ENCODE measurements around the gene CHST12.
"Not testable (repeated sequence)": the region's sequence is repeated elsewhere in the genome, so short reads cannot be mapped to it uniquely, and the experiment has no call there.

CHST12 gene

GRCh38 chr7:2379161-2379560 is 24.2 kb upstream of the CHST12 start:
- FAIRE-seq: no peak

GRCh38 chr7:2379821-2380450 is 23.5 kb upstream of the CHST12 start:
- no peak for FAIRE-seq

GRCh38 chr7:2380461-2380860 is 22.9 kb upstream of the CHST12 start:
- FAIRE-seq: no peak

GRCh38 chr7:2381227-2381626 is 22.2 kb upstream of the CHST12 start:
- no peak for FAIRE-seq

GRCh38 chr7:2381881-2382509 is 21.4 kb upstream of the CHST12 start:
- FAIRE-seq: no peak

GRCh38 chr7:2383543-2384274 is 19.7 kb upstream of the CHST12 start:
- no peak for FAIRE-seq

- FAIRE-seq: no peak
These were observed 18.8 kb upstream of the CHST12 start for GRCh38 chr7:2384354-2385243.

- not testable (repeated sequence) for FAIRE-seq
These were observed 17.3 kb upstream of the CHST12 start for GRCh38 chr7:2386122-2386521.

- FAIRE-seq: no peak
These were observed 16.3 kb upstream of the CHST12 start for GRCh38 chr7:2386964-2387669.

- no peak for FAIRE-seq
These were observed 15.3 kb upstream of the CHST12 start for GRCh38 chr7:2387897-2388636.

- FAIRE-seq: no peak
These were observed 14.8 kb upstream of the CHST12 start for GRCh38 chr7:2388637-2388954.

- not testable (repeated sequence) for FAIRE-seq
These were observed 13.2 kb upstream of the CHST12 start for GRCh38 chr7:2390020-2390816.

- FAIRE-seq: no peak
These were observed 9.7 kb upstream of the CHST12 start for GRCh38 chr7:2393706-2394105.

- no peak for FAIRE-seq
These were observed 8.8 kb upstream of the CHST12 start for GRCh38 chr7:2394566-2395082.

GRCh38 chr7:2398506-2398905 is 4.9 kb upstream of the CHST12 start:
- no peak for FAIRE-seq

- FAIRE-seq: no peak
These were observed 3.4 kb upstream of the CHST12 start for GRCh38 chr7:2399848-2400587.

- FAIRE-seq: no peak
These were observed 761 bp upstream of the CHST12 start for GRCh38 chr7:2402687-2403013.

GRCh38 chr7:2403718-2404648 is 572 bp downstream of the CHST12 start:
- FAIRE-seq: no peak

- FAIRE-seq: no peak
These were observed 1.3 kb downstream of the CHST12 start for GRCh38 chr7:2404714-2405119.

Measured in colon (tissue), 2 donors.